Lower leg skin (tissue), 3 donors: ENCODE data around the gene ERRFI1.

Experiments used
- CTCF ChIP-seq, 3 donors: fragments of 450-650 bp; IDR thresholded peaks; one replicate each; pipeline ENCODE4 v1.5.1; 2016; ENCODE audit warnings: antibody characterized with exemption in 3 of 3, mild to moderate bottlenecking in 3 of 3, moderate library complexity in 2 of 3
- POLR2A ChIP-seq, 2 donors: fragments of 450-650 bp; IDR thresholded peaks; one replicate each; pipeline ENCODE4 v1.6.1; 2016 to 2017; ENCODE audit warnings: antibody characterized with exemption in 2 of 2, mild to moderate bottlenecking in 1 of 2, moderate library complexity in 1 of 2

DNA sequence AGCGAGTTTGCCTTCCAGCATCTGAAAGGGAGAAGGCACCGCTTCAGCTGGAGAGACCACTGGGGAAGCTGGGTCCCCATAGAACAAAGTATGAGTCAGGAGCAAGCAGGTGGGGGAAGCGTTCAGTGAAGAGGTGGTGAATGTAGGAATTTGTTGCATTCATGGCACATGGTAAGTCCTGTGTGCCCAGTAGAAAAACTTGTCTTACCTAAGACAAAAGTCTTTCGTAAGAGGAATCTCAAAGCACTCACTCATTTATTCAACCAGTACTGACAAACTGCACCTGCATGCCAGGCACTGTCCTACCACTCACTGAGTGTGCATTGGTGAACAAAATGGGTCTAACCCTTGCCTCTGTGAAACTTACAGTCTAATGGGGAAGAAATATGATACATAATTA lies 9.2 kb upstream of the ERRFI1 start:
- TF ChIP-seq CTCF (IDR thresholded peaks at IDR 0.05) (no peak), POLR2A (IDR thresholded peaks at IDR 0.05) (no peak)
